H9 (cell line): Measurements from ENCODE around the gene TBATA. TPM values are rescaled to one million over a fixed set of nuclear protein-coding genes. Genes with fewer than 3 reads are reported as not detected.

Source experiments
- DNase-seq: peaks from one replicate; pipeline ENCODE4 v3.0.0-alpha.2; 2017
- H2AFZ ChIP-seq: one replicate; pipeline ENCODE4 v1.6.1; 2013; ENCODE audit warnings: mild to moderate bottlenecking, low read length, control low read depth, moderate library complexity
- H2AK5ac ChIP-seq: 2 replicates; pipeline ENCODE4 v1.6.1; 2013; ENCODE audit warnings: low read length, control low read depth, mixed read lengths; ENCODE audit not compliant: insufficient read length
- H2BK120ac ChIP-seq: one replicate; pipeline ENCODE4 v1.6.1; 2013; ENCODE audit warnings: low read depth, mild to moderate bottlenecking, low read length, control low read depth, inconsistent platforms; ENCODE audit not compliant: poor library complexity, severe bottlenecking
- H2BK12ac ChIP-seq: 2 replicates; pipeline ENCODE4 v1.6.1; 2013; ENCODE audit warnings: low read length, control low read depth, mixed read lengths, low read depth; ENCODE audit not compliant: insufficient read length
- H2BK15ac ChIP-seq: 2 replicates; pipeline ENCODE4 v1.6.1; 2013; ENCODE audit warnings: low read depth, low read length, control low read depth
- H2BK20ac ChIP-seq: one replicate; pipeline ENCODE4 v1.6.1; 2013; ENCODE audit warnings: low read depth, mild to moderate bottlenecking, low read length, control low read depth, inconsistent platforms; ENCODE audit not compliant: poor library complexity, severe bottlenecking
- H2BK5ac ChIP-seq: 2 replicates; pipeline ENCODE4 v1.6.1; 2013; ENCODE audit warnings: low read length, control low read depth, mixed read lengths; ENCODE audit not compliant: insufficient read length
- H3K14ac ChIP-seq: 2 replicates; pipeline ENCODE4 v1.6.1; 2013; ENCODE audit warnings: low read length, control low read depth; ENCODE audit not compliant: insufficient read depth
- H3K18ac ChIP-seq: 2 replicates; pipeline ENCODE4 v1.6.1; 2013; ENCODE audit warnings: low read depth, mild to moderate bottlenecking, mixed read lengths, low read length, control low read depth; ENCODE audit not compliant: insufficient read length
- H3K23ac ChIP-seq: 2 replicates; pipeline ENCODE4 v1.6.1; 2013; ENCODE audit warnings: low read length, control low read depth, mixed read lengths, low read depth; ENCODE audit not compliant: insufficient read length
- H3K23me2 ChIP-seq: 2 replicates; pipeline ENCODE4 v1.6.1; 2013; ENCODE audit warnings: low read depth, mild to moderate bottlenecking, mixed read lengths, low read length, control low read depth; ENCODE audit not compliant: insufficient read length, poor library complexity, severe bottlenecking
- H3K27ac ChIP-seq: 2 replicates; pipeline ENCODE4 v1.5.1; 2013; ENCODE audit warnings: low read length, control low read depth, mixed read lengths, low read depth; ENCODE audit not compliant: insufficient read length
- H3K27me3 ChIP-seq: 2 replicates; pipeline ENCODE4 v1.6.1; 2013; ENCODE audit warnings: low read length, control low read depth, inconsistent platforms; ENCODE audit not compliant: insufficient read depth
- H3K4ac ChIP-seq: 2 replicates; pipeline ENCODE4 v1.6.1; 2013; ENCODE audit warnings: low read depth, mild to moderate bottlenecking, control low read depth, inconsistent platforms, low read length, moderate library complexity
- H3K4me1 ChIP-seq: 2 replicates; pipeline ENCODE4 v1.6.1; 2013; ENCODE audit warnings: low read length, control low read depth, inconsistent platforms; ENCODE audit not compliant: insufficient read depth
- H3K4me2 ChIP-seq: 2 replicates; pipeline ENCODE4 v1.6.1; 2013; ENCODE audit warnings: low read length, control low read depth, mixed read lengths; ENCODE audit not compliant: insufficient read length, insufficient read depth
- H3K56ac ChIP-seq: 2 replicates; pipeline ENCODE4 v1.6.1; 2013; ENCODE audit warnings: low read depth, mild to moderate bottlenecking, mixed read lengths, low read length, control low read depth; ENCODE audit not compliant: insufficient read length
- H3K79me1 ChIP-seq: 2 replicates; pipeline ENCODE4 v1.6.1; 2013; ENCODE audit warnings: low read depth, mild to moderate bottlenecking, moderate library complexity, low read length, control low read depth, inconsistent platforms; ENCODE audit not compliant: insufficient read depth, poor library complexity, severe bottlenecking
- H3K79me2 ChIP-seq: 2 replicates; pipeline ENCODE4 v1.6.1; 2013; ENCODE audit warnings: low read length, control low read depth, inconsistent platforms; ENCODE audit not compliant: insufficient read depth
- H3K9ac ChIP-seq: 2 replicates; pipeline ENCODE4 v1.6.1; 2013; ENCODE audit warnings: low read length, control low read depth, mixed read lengths; ENCODE audit not compliant: insufficient read length; ENCODE audit errors: extremely low read depth
- H3K9me3 ChIP-seq: one replicate; pipeline ENCODE4 v1.6.1; 2013; ENCODE audit warnings: low read depth, low read length, inconsistent platforms; ENCODE audit not compliant: control insufficient read depth
- H3T11ph ChIP-seq: one replicate; pipeline ENCODE4 v1.6.1; 2013; ENCODE audit warnings: mild to moderate bottlenecking, low read length, control low read depth, inconsistent platforms
- H4K20me1 ChIP-seq: one replicate; pipeline ENCODE4 v1.6.1; 2013; ENCODE audit not compliant: control insufficient read depth, insufficient read length, insufficient read depth
- H4K5ac ChIP-seq: 2 replicates; pipeline ENCODE4 v1.6.1; 2013; ENCODE audit warnings: low read depth, mild to moderate bottlenecking, mixed read lengths, low read length, control low read depth; ENCODE audit not compliant: insufficient read length
- H4K8ac ChIP-seq: replicated peaks from 2 replicates; pipeline ENCODE4 v1.6.1; 2013; ENCODE audit warnings: low read length, control low read depth, mixed read lengths, low read depth; ENCODE audit not compliant: insufficient read length
- H4K91ac ChIP-seq: 2 replicates; pipeline ENCODE4 v1.6.1; 2013; ENCODE audit warnings: low read depth, mild to moderate bottlenecking, moderate library complexity, mixed read lengths, low read length, control low read depth; ENCODE audit not compliant: insufficient read length
- H3K27ac Mint-ChIP-seq, 3 experiments: 2 replicates in 2 of 3; 3 replicates in 1 of 3; pipeline ENCODE4 v1.8.0; 2020 to 2021; ENCODE audit warnings: mixed read lengths in 3 of 3, mild to moderate bottlenecking in 1 of 3, moderate library complexity in 1 of 3
- H3K27me3 Mint-ChIP-seq: 2 replicates; pipeline ENCODE4 v1.8.0; 2021; ENCODE audit warnings: low read depth, mild to moderate bottlenecking, moderate library complexity, mixed read lengths
- H3K36me3 Mint-ChIP-seq, 3 experiments: 2 replicates in 2 of 3; 3 replicates in 1 of 3; pipeline ENCODE4 v1.8.0; 2020 to 2021; ENCODE audit warnings: low read depth in 3 of 3, mixed read lengths in 3 of 3; ENCODE audit not compliant: insufficient read depth in 1 of 3
- H3K4me1 Mint-ChIP-seq, 2 experiments: 2 replicates each; pipeline ENCODE4 v1.8.0; 2020; ENCODE audit warnings: mixed read lengths in 2 of 2
- H3K4me3 Mint-ChIP-seq, 2 experiments: 2 replicates in 1 of 2; 3 replicates in 1 of 2; pipeline ENCODE4 v1.8.0; 2020 to 2021; ENCODE audit warnings: mild to moderate bottlenecking in 2 of 2, mixed read lengths in 2 of 2, moderate library complexity in 1 of 2
- H3K9me3 Mint-ChIP-seq, 2 experiments: 2 replicates in 1 of 2; 3 replicates in 1 of 2; pipeline ENCODE4 v1.8.0; 2020; ENCODE audit warnings: mild to moderate bottlenecking in 2 of 2, mixed read lengths in 2 of 2, moderate library complexity in 1 of 2
- CTCF ChIP-seq: fragments of 200-600 bp; sonication (generic); conservative IDR thresholded peaks from 3 replicates; pipeline ENCODE4 v1.8.0; 2021; ENCODE audit warnings: antibody characterized with exemption, mild to moderate bottlenecking
- WGBS: extraction: QIAGEN DNeasy Blood & Tissue Kit; methylation state at CpG from one replicate; pipeline ENCODE4 v1.1.7; 2013; ENCODE audit warnings: missing lambda C conversion rate, low lambda C conversion rate, mixed read lengths; ENCODE audit not compliant: insufficient read length; ENCODE audit errors: extremely low coverage; 5-methylcytosine and 5-hydroxymethylcytosine counted together
- total RNA-seq: library from RNA; stranded (reverse); gene quantifications from 2 replicates; pipeline ENCODE4 v1.2.1, GENCODE V29; 2021

Gene TBATA
- total RNA-seq, 1 experiment from 2014 or later, result not detected

- no peak overlapping the region for H3K4me3 Mint-ChIP-seq
- no peaks in the 10 kb centered on the region for H3K79me2 ChIP-seq
- H3K56ac ChIP-seq, result no peak overlapping the region
- H3K4ac ChIP-seq, result no peak overlapping the region
- no peak overlapping the region for H2BK15ac ChIP-seq
- H3K23ac ChIP-seq, result no peak overlapping the region
- no peak overlapping the region for H3K14ac ChIP-seq
- H3K27ac ChIP-seq, result no peak overlapping the region
- no peak overlapping the region for H3T11ph ChIP-seq
- H3K18ac ChIP-seq, result no peak overlapping the region
- H3K27me3 Mint-ChIP-seq, result no peaks in the 10 kb centered on the region
- H2AFZ ChIP-seq, result no peak overlapping the region
- H3K27me3 ChIP-seq, result no peaks in the 10 kb centered on the region
- H3K23me2 ChIP-seq, result no peaks in the 10 kb centered on the region
- no CpG with 5 or more reads among the region's 16 CpGs for WGBS
- no peak overlapping the region for H4K8ac ChIP-seq
- no peak for DNase-seq
- H4K5ac ChIP-seq, result no peak overlapping the region
- H2AK5ac ChIP-seq, result no peak overlapping the region
- H3K9me3 Mint-ChIP-seq, result no peaks in the 10 kb centered on the region
- no peak overlapping the region for H3K9ac ChIP-seq
- TF ChIP-seq CTCF, result no peak
- no peaks in the 10 kb centered on the region for H3K9me3 ChIP-seq
- H3K79me1 ChIP-seq, result no peaks in the 10 kb centered on the region
- H2BK120ac ChIP-seq, result no peak overlapping the region
- H4K91ac ChIP-seq, result no peak overlapping the region
- no peak overlapping the region for H2BK12ac ChIP-seq
- H3K4me1 ChIP-seq, result no peaks in the 10 kb centered on the region
- H2BK5ac ChIP-seq, result no peak overlapping the region
- H2BK20ac ChIP-seq, result no peak overlapping the region
- H3K27ac Mint-ChIP-seq, result no peak overlapping the region
- peaks cover 2% of the 10 kb centered on the region for H4K20me1 ChIP-seq
- no peak overlapping the region for H3K4me2 ChIP-seq
- peaks cover 5 to 11% of the 10 kb centered on the region in 2 experiments; a peak in 3 of 4 replicates for H3K4me1 Mint-ChIP-seq
- no peaks in the 10 kb centered on the region for H3K36me3 Mint-ChIP-seq
Observed at GRCh38 chr10:70779511-70780369, 5.4 kb downstream of the TBATA start.
